Fibroblast of skin of left biceps (primary cell): Measurements from ENCODE around the gene GTF2I.
"Not testable (repeated sequence)": the region's sequence is repeated elsewhere in the genome, so short reads cannot be mapped to it uniquely, and the experiment has no call there.

Source experiments
- DNase-seq, 2 experiments: peaks; one replicate each; pipeline ENCODE4 v3.0.0-alpha.2; 2013; ENCODE audit warnings: low read depth in 2 of 2

The GTF2I gene

GRCh38 chr7:74709880-74710671 lies 52.6 kb downstream of the GTF2I start:
- DNase-seq: no peak

- no peak for DNase-seq
These were observed 56.0 kb downstream of the GTF2I start for GRCh38 chr7:74713567-74713966.

GRCh38 chr7:74717889-74718288 lies 60.4 kb downstream of the GTF2I start:
- DNase-seq: no peak

- DNase-seq: no peak
These were observed 60.8 kb downstream of the GTF2I start for GRCh38 chr7:74718336-74718735.

GRCh38 chr7:74722153-74722552 lies 64.6 kb downstream of the GTF2I start:
- no peak for DNase-seq

- no peak for DNase-seq
These were observed 68.3 kb downstream of the GTF2I start for GRCh38 chr7:74725840-74726239.

- DNase-seq: no peak
These were observed 69.0 kb downstream of the GTF2I start for GRCh38 chr7:74726309-74727101.

GRCh38 chr7:74728686-74729085 lies 71.2 kb downstream of the GTF2I start:
- DNase-seq: not testable (repeated sequence)

GRCh38 chr7:74730186-74730585 lies 72.7 kb downstream of the GTF2I start:
- not testable (repeated sequence) for DNase-seq

GRCh38 chr7:74739974-74740703 lies 82.6 kb downstream of the GTF2I start:
- not testable (repeated sequence) for DNase-seq

- DNase-seq: not testable (repeated sequence)
These were observed 86.5 kb downstream of the GTF2I start for GRCh38 chr7:74743936-74744557.

- DNase-seq: not testable (repeated sequence)
These were observed 96.5 kb downstream of the GTF2I start for GRCh38 chr7:74753921-74754482.

- DNase-seq: not testable (repeated sequence)
These were observed 99.2 kb downstream of the GTF2I start for GRCh38 chr7:74756673-74757072.

GRCh38 chr7:74758268-74758667 lies 100.8 kb downstream of the GTF2I start:
- not testable (repeated sequence) for DNase-seq

GRCh38 chr7:74758982-74759381 lies 101.5 kb downstream of the GTF2I start:
- not testable (repeated sequence) for DNase-seq

GRCh38 chr7:74765205-74765918 lies 107.8 kb downstream of the GTF2I start:
- DNase-seq: not testable (repeated sequence)

GRCh38 chr7:74766509-74766908 lies 109.0 kb downstream of the GTF2I start:
- not testable (repeated sequence) for DNase-seq

- DNase-seq: not testable (repeated sequence)
These were observed 109.5 kb downstream of the GTF2I start for GRCh38 chr7:74766991-74767390.

- not testable (repeated sequence) for DNase-seq
These were observed 112.5 kb downstream of the GTF2I start for GRCh38 chr7:74770062-74770461.

GRCh38 chr7:74772093-74772492 lies 114.6 kb downstream of the GTF2I start:
- DNase-seq: not testable (repeated sequence)
